Measurements from ENCODE around the gene TBXA2R.

Gene TBXA2R

GRCh38 chr19:3620145-3620816, 13.6 kb upstream of the TBXA2R start:
- H3K9me3 ChIP-seq (ENCODE audit: severe bottlenecking) = no peaks in the 10 kb centered on the region
- no peak for TF ChIP-seq CTCF (IDR thresholded peaks at IDR 0.05; ENCODE audit: poor library complexity, severe bottlenecking)
- H3K27ac ChIP-seq (ENCODE audit: poor library complexity, severe bottlenecking) = no peak overlapping the region
- peaks cover 5% of the 10 kb centered on the region for H3K4me1 ChIP-seq (ENCODE audit: insufficient read depth, poor library complexity, severe bottlenecking)
- H3K36me3 ChIP-seq (ENCODE audit: low read depth) = 0 out of 2 replicates have a peak, but pooled peaks cover 4% of the 10 kb centered on the region
- ATAC-seq (ENCODE audit: low read depth) = no peak; the same call in 2 of the 3 replicates
- no peak for DNase-seq (ENCODE audit: low spot score)
- H3K4me3 ChIP-seq (ENCODE audit: severe bottlenecking) = no peak overlapping the region
- no peaks in the 10 kb centered on the region for H3K27me3 ChIP-seq (ENCODE audit: insufficient read depth, poor library complexity, severe bottlenecking)

GRCh38 chr19:3619631-3620012, 12.9 kb upstream of the TBXA2R start:
- Histone ChIP-seq H3K9me3 (ENCODE audit: severe bottlenecking) (no peaks in the 10 kb centered on the region), H3K4me3 (ENCODE audit: severe bottlenecking) (no peak overlapping the region), H3K36me3 (ENCODE audit: low read depth) (0 out of 2 replicates have a peak, but pooled peaks cover 4% of the 10 kb centered on the region), H3K4me1 (ENCODE audit: insufficient read depth, poor library complexity, severe bottlenecking) (no peaks in the 10 kb centered on the region), H3K27ac (ENCODE audit: poor library complexity, severe bottlenecking) (no peak overlapping the region), H3K27me3 (ENCODE audit: insufficient read depth, poor library complexity, severe bottlenecking) (no peaks in the 10 kb centered on the region)
- ATAC-seq (ENCODE audit: low read depth) = no peak
- TF ChIP-seq CTCF (IDR thresholded peaks at IDR 0.05; ENCODE audit: poor library complexity, severe bottlenecking) = no peak
- peak; percentile 68 for DNase-seq (ENCODE audit: low spot score)

GRCh38 chr19:3618811-3619630, 12.3 kb upstream of the TBXA2R start:
- H3K36me3 ChIP-seq (ENCODE audit: low read depth) = 0 out of 2 replicates have a peak, but pooled peaks cover 4% of the 10 kb centered on the region

GRCh38 chr19:3618144-3618810, 11.6 kb upstream of the TBXA2R start:
- peak; percentile 74 for TF ChIP-seq CTCF (IDR thresholded peaks at IDR 0.05; ENCODE audit: poor library complexity, severe bottlenecking)
- Histone ChIP-seq H3K4me1 (ENCODE audit: insufficient read depth, poor library complexity, severe bottlenecking) (no peaks in the 10 kb centered on the region), H3K9me3 (ENCODE audit: severe bottlenecking) (no peaks in the 10 kb centered on the region), H3K27me3 (ENCODE audit: insufficient read depth, poor library complexity, severe bottlenecking) (no peaks in the 10 kb centered on the region), H3K4me3 (ENCODE audit: severe bottlenecking) (no peak overlapping the region), H3K27ac (ENCODE audit: poor library complexity, severe bottlenecking) (no peak overlapping the region), H3K36me3 (ENCODE audit: low read depth) (0 out of 2 replicates have a peak, but pooled peaks cover 4% of the 10 kb centered on the region)
- ATAC-seq (ENCODE audit: low read depth) (peak; percentile 44; the same call in 2 of the 3 replicates), DNase-seq (ENCODE audit: low spot score) (peak; percentile 34)

More at GRCh38 chr19:3618811-3619630, 12.3 kb upstream of the TBXA2R start:
- Histone ChIP-seq H3K27me3 (ENCODE audit: insufficient read depth, poor library complexity, severe bottlenecking) (no peaks in the 10 kb centered on the region), H3K4me1 (ENCODE audit: insufficient read depth, poor library complexity, severe bottlenecking) (no peaks in the 10 kb centered on the region), H3K27ac (ENCODE audit: poor library complexity, severe bottlenecking) (no peak overlapping the region), H3K4me3 (ENCODE audit: severe bottlenecking) (no peak overlapping the region), H3K9me3 (ENCODE audit: severe bottlenecking) (no peaks in the 10 kb centered on the region)
- TF ChIP-seq CTCF (IDR thresholded peaks at IDR 0.05; ENCODE audit: poor library complexity, severe bottlenecking) = peak; percentile 48
- DNase-seq (ENCODE audit: low spot score) (peak; percentile 65), ATAC-seq (ENCODE audit: low read depth) (no peak)
